GM23248 (cell line): ENCODE data around the gene SMOC2.

Experiments
- EZH2 ChIP-seq: fragments of 200-600 bp; sonication (generic); IDR thresholded peaks from 2 replicates; pipeline ENCODE4 v1.6.1; 2018; ENCODE audit warnings: antibody characterized with exemption, mild to moderate bottlenecking; ENCODE audit not compliant: insufficient read depth, poor library complexity, severe bottlenecking
- EZH2phosphoT487 ChIP-seq: fragments of 200-600 bp; sonication (generic); IDR thresholded peaks from 2 replicates; pipeline ENCODE4 v1.6.1; 2018; ENCODE audit warnings: antibody characterized with exemption, moderate library complexity, mild to moderate bottlenecking, low read depth; ENCODE audit not compliant: insufficient read depth

- TF ChIP-seq EZH2: no peak
- TF ChIP-seq EZH2phosphoT487: no peak
Observed at GRCh38 chr6:168658059-168658458, 217.1 kb downstream of the SMOC2 start.
